LNCaP clone FGC (cell line): Measurements from ENCODE around the gene AATK.
A peak's percentile ranks its signal among the peaks of the same experiment; 100 is the strongest.

Source experiments
- DNase-seq: peaks from one replicate; pipeline ENCODE4 v3.0.0-alpha.2; 2011; ENCODE audit warnings: low read depth
- H3K4me3 ChIP-seq: 2 replicates; pipeline ENCODE4 v1.5.1; 2011; ENCODE audit warnings: mild to moderate bottlenecking, low read depth, low read length, control low read depth
- CTCF ChIP-seq: IDR thresholded peaks from 2 replicates; pipeline ENCODE4 v1.5.1; 2012; ENCODE audit warnings: mild to moderate bottlenecking; ENCODE audit not compliant: control insufficient read depth, insufficient read depth; ENCODE audit errors: extremely low read depth

AATK gene

GRCh38 chr17:81200695-81201580, 34.9 kb upstream of the AATK start:
- DNase-seq, result peak; percentile 41
- no peak overlapping the region for H3K4me3 ChIP-seq
- peak; percentile 66 for TF ChIP-seq CTCF

GRCh38 chr17:81200201-81200600, 34.2 kb upstream of the AATK start:
- TF ChIP-seq CTCF, result no peak
- DNase-seq, result no peak
- H3K4me3 ChIP-seq, result no peak overlapping the region

- TF ChIP-seq CTCF, result no peak
- H3K4me3 ChIP-seq, result no peak overlapping the region
- no peak for DNase-seq
These were observed 33.4 kb upstream of the AATK start for GRCh38 chr17:81199482-81199830.

GRCh38 chr17:81198826-81199481, 32.9 kb upstream of the AATK start:
- H3K4me3 ChIP-seq, result no peak overlapping the region
- no peak for DNase-seq
- TF ChIP-seq CTCF, result no peak

GRCh38 chr17:81197831-81198490, 31.9 kb upstream of the AATK start:
- TF ChIP-seq CTCF, result no peak
- no peak for DNase-seq
- no peak overlapping the region for H3K4me3 ChIP-seq

- no peak overlapping the region for H3K4me3 ChIP-seq
- TF ChIP-seq CTCF, result no peak
- no peak for DNase-seq
These were observed 31.4 kb upstream of the AATK start for GRCh38 chr17:81197409-81197795.
